Activated naive CD8-positive, alpha-beta T cell treated with anti-CD3 and anti-CD28 coated beads, Interleukin-2, amount 50 U/mL, for 16 hours (primary cell): Measurements from ENCODE around the gene TRMT10B.
"Not testable (repeated sequence)": the region's sequence is repeated elsewhere in the genome, so short reads cannot be mapped to it uniquely, and the experiment has no call there.

Experiments used
- DNase-seq: peaks from one replicate; pipeline ENCODE4 v3.0.0-alpha.2; 2020; ENCODE audit warnings: low read depth, low spot score

The TRMT10B gene

GRCh38 chr9:37751186-37751585 lies 2.4 kb upstream of the TRMT10B start:
- DNase-seq: no peak

DNA sequence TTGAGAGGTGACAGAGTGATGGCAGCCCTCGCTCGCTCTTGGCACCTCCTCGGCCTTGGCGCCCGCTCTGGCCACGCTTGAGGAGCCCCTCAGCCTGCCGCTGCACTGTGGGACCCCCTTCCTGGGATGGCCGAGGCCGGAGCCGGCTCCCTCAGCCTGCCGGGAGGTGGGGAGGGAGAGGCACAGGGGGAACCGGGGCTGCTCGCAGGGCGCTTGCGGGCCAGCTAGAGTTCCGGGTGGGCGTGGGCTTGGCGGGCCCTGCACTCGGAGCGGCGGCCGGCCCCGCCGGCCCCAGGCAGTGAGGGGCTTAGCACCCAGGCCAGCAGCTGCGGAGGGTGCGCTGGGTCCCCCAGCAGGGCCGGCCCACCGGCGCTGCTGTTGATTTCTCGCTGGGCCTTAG lies 1.9 kb upstream of the TRMT10B start:
- not testable (repeated sequence) for DNase-seq

GRCh38 chr9:37752112-37752511 lies 1.5 kb upstream of the TRMT10B start:
- not testable (repeated sequence) for DNase-seq

GRCh38 chr9:37752642-37753488 lies 740 bp upstream of the TRMT10B start:
- DNase-seq: no peak

DNA sequence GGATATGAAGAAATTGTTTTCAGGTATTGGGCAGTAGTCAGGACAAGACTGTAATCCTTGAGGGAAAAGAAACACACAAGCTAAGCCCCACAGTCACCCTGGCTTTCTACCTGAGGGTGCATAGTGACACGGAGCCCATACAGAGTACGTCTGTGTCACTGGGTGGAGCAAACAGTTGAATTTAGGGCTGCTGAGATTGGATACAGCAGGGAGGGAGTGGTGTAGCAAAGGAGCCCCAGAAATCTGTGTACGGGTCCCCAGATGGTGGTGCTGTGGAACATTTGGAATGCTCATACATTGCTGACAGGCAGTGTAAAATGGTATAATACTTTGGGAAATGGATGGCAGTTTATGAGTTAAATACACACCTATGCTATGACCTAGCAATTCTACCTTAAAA lies 5.1 kb downstream of the TRMT10B start:
- no peak for DNase-seq

- no peak for DNase-seq
Measured at GRCh38 chr9:37760416-37761161, 7.0 kb downstream of the TRMT10B start.

DNA sequence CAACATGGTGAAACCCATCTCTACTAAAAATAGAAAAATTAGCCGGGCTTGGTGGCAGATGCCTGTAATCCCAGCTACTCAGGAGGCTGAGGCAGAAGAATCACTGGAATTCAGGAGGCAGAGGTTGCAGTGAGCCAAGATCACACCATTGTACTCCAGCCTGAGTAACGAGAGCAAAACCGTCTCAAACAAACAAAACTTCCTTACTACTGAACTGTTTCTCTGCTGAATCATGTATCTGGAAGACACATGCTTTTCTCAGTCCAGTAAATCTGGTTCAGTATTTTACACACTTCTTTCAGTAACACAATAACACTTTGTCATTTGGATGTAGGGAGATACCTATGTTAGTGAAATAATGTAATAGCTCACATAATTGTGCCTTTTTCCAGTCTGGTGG lies 7.9 kb downstream of the TRMT10B start:
- DNase-seq: no peak

DNA sequence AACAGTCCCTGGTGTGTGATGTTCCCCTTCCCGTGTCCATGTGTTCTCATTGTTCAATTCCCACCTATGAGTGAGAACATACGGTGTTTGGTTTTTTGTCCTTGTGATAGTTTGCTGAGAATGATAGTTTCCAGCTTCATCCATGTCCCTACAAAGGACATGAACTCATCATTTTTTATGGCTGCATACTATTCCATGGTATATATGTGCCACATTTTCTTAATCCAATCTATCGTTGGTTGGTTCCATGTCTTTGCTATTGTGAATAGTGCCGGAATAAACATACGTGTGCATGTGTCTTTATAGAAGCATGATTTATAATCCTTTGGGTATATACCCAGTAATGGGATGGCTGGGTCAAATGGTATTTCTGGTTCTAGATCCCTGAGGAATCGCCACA lies 11.7 kb downstream of the TRMT10B start:
- not testable (repeated sequence) for DNase-seq

DNA sequence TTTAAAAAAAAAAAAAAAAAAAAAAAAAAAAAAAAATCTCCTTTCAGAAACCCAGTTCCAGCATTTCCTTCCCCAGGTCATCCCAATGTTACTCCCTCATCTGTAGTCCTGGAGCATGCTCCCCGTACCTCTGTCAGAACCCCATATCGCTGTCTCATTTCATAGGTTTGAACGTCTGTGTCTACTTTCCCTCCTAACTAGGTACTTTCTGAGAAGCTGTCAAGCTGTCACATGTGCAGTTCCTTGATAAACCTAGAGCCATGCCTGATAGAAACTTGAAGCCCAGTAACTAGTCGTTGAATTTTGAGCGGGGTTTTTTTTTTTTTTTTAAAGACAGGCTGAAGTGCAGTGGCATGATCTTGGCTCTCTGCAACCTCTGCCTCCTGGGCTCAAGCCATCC lies 15.7 kb downstream of the TRMT10B start:
- DNase-seq: no peak

GRCh38 chr9:37769995-37770394 lies 16.4 kb downstream of the TRMT10B start:
- no peak for DNase-seq

DNA sequence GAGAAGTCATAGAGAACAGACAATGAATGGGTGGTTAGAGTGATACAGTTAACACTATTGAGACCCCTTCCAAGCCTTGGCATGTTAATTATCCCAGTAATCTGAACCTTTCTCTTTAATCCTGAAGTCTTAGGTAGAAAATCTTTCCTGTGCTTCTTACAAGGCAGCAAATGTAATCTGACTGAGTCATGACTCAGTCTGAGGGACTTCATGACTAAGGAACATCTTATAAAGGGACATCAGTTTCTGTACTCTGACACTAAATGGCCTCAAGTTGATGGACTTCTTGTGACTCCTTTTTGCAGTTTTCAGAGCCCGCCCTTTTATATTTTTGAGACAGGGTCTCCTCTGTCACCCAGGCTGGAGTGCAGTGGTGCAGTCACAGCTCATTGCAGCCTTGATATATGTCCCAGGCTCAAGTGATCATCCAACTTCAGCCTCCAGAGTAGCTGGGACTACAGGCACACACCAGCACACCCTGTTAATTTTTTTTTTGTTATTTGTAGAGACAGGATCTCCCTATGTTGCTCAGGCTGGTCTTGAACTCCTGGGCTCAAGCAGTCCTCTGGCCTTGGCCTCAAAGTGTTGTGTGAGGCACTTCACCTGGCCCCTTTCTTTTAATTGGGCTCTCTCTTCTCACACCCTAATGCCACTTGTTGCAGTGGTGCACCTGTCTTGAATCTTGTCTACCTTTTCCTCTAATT lies 21.8 kb downstream of the TRMT10B start:
- DNase-seq: no peak

GRCh38 chr9:37776328-37776727 lies 22.7 kb downstream of the TRMT10B start:
- DNase-seq: no peak

GRCh38 chr9:37778534-37778933 lies 24.9 kb downstream of the TRMT10B start:
- no peak for DNase-seq

DNA sequence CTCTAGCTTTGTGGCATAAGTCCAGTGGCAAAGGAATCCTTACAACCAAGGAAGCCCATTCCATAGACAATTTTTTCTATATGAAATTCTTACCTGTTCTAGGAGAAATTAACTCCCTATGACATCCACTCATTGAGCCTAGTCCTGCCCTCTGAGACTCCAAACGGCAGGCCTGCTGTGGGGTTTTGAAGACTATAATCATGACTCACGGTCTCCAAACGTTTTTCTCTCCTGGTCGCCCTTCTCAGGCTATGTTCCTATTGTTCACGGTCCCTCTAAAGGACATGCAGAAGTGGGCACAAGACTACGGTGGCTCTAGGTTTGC lies 30.6 kb downstream of the TRMT10B start:
- no peak for DNase-seq

GRCh38 chr9:37784616-37785483 lies 31.2 kb downstream of the TRMT10B start, which contains the start of gene EXOSC3:
Gene EXOSC3 (minus strand): TSS chr9:37785064. CDS start chr9:37785044, 20 bp downstream.
- peak; percentile 70 for DNase-seq

DNA sequence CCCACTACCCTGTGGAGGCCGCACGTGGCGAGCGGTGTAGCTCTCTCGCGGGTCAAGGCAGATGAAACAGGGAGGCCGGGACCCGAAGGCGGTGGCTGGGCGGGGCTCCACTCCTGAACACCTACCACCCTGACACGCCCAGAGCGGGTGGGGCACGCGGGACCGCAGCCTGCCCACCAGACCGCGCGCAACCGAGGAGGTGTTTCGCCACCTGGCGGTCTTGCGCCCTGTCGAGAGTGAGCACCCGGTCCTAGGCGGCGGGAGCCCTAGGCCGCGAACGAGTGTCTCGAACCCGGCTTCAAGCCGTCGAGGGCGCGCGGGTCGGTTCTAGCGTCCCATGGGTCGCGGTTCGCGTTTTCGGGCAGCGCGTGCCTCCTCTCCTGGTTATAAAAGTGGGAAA lies 33.5 kb downstream of the TRMT10B start:
- no peak for DNase-seq

DNA sequence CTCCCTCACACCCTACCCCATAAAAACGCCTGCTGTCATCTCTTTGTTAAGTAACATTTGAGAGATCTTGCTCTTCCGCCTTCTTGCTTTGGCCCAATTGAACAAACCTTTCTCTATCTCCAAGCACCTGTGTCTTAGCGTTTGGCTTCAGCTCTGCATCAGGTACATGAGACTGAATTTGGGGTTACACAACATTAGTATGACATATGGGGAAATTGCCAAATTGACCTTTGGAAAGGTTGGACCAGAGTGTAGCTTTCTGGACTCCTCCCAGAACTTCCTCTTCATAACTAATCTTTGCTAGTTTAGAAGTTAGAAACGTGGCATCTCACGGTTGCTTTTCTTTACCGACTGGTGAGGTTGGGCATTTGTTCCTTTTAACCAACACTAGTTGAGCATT lies 34.7 kb downstream of the TRMT10B start:
- no peak for DNase-seq

DNA sequence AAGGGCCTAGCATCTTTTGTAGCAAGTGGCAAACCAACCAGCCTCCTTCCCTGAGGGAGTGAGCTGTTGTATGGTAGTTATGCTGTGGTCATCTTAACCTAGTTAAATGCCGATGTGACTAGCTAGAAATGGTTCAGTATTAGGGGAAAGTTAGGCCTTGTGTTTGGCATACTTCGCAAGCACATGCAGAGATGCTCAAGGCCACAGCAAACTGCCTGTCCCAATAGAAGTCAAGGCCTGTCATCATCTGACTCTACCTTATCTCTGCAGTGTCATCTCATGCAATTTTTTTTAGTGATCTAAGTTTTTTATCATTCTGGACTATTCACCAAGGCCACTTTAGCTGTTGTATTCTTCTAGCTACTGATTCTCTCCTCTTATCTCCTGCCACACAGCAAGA lies 36.5 kb downstream of the TRMT10B start:
- DNase-seq: no peak

GRCh38 chr9:37792122-37792521 lies 38.5 kb downstream of the TRMT10B start:
- DNase-seq: no peak

GRCh38 chr9:37796232-37796631 lies 42.6 kb downstream of the TRMT10B start:
- DNase-seq: no peak

GRCh38 chr9:37798677-37799076 lies 45.1 kb downstream of the TRMT10B start:
- DNase-seq: no peak
